Mesenchymal stem cell (in vitro differentiated cells and primary cell): Measurements from ENCODE around the gene FGGY.

ENCODE experiments used
- DNase-seq: peaks from one replicate; pipeline ENCODE4 v3.0.0-alpha.2; 2013
- H2AFZ ChIP-seq: one replicate; pipeline ENCODE4 v1.6.1; 2013; ENCODE audit warnings: low read depth, mild to moderate bottlenecking, control low read depth, inconsistent platforms, low read length, moderate library complexity
- H2AK5ac ChIP-seq: 2 replicates; pipeline ENCODE4 v1.6.1; 2013; ENCODE audit warnings: low read length, moderate library complexity, mild to moderate bottlenecking, inconsistent platforms; ENCODE audit not compliant: severe bottlenecking
- H2BK120ac ChIP-seq: one replicate; pipeline ENCODE4 v1.6.1; 2013; ENCODE audit warnings: low read depth, mild to moderate bottlenecking, inconsistent platforms, low read length, moderate library complexity
- H2BK12ac ChIP-seq, 2 experiments: one replicate each; pipeline ENCODE4 v1.6.1; 2013; ENCODE audit warnings: inconsistent platforms in 2 of 2, low read length in 2 of 2, mild to moderate bottlenecking in 2 of 2, moderate library complexity in 2 of 2, control low read depth in 1 of 2
- H2BK15ac ChIP-seq: one replicate; pipeline ENCODE4 v1.6.1; 2013; ENCODE audit warnings: mild to moderate bottlenecking, low read depth, inconsistent platforms; ENCODE audit not compliant: poor library complexity, severe bottlenecking
- H2BK5ac ChIP-seq: 2 replicates; pipeline ENCODE4 v1.6.1; 2013; ENCODE audit warnings: low read depth, mild to moderate bottlenecking, low read length, control low read depth, inconsistent platforms; ENCODE audit not compliant: poor library complexity, severe bottlenecking
- H3K14ac ChIP-seq, 2 experiments: one replicate each; pipeline ENCODE4 v1.6.1; 2013; ENCODE audit warnings: inconsistent platforms in 2 of 2, low read length in 2 of 2, control low read depth in 1 of 2, mild to moderate bottlenecking in 1 of 2, moderate library complexity in 1 of 2
- H3K18ac ChIP-seq, 2 experiments: one replicate each; pipeline ENCODE4 v1.6.1; 2013; ENCODE audit warnings: inconsistent platforms in 2 of 2, low read length in 2 of 2, control low read depth in 1 of 2, low read depth in 1 of 2, mild to moderate bottlenecking in 1 of 2
- H3K23ac ChIP-seq, 2 experiments: one replicate each; pipeline ENCODE4 v1.6.1; 2013; ENCODE audit warnings: inconsistent platforms in 2 of 2, low read length in 2 of 2, mild to moderate bottlenecking in 2 of 2, moderate library complexity in 2 of 2, control low read depth in 1 of 2
- H3K27ac ChIP-seq: 2 replicates; pipeline ENCODE4 v1.5.1; 2013; ENCODE audit warnings: mild to moderate bottlenecking, moderate library complexity, low read length, control low read depth, inconsistent platforms; ENCODE audit not compliant: poor library complexity, severe bottlenecking
- H3K27me3 ChIP-seq, 2 experiments: 2 replicates each; pipeline versions ENCODE4 v1.6.1 to v1.7.0; 2013; ENCODE audit warnings: low read length in 2 of 2, mild to moderate bottlenecking in 2 of 2, moderate library complexity in 2 of 2, control low read depth in 1 of 2, inconsistent platforms in 1 of 2; ENCODE audit not compliant: control insufficient read depth in 1 of 2, insufficient read depth in 1 of 2
- H3K36me3 ChIP-seq, 2 experiments: 2 replicates each; pipeline versions ENCODE4 v1.6.1 to v1.7.0; 2013; ENCODE audit warnings: low read length in 2 of 2, control low read depth in 1 of 2, inconsistent platforms in 1 of 2, low read depth in 1 of 2, mild to moderate bottlenecking in 1 of 2; ENCODE audit not compliant: insufficient read depth in 2 of 2, control insufficient read depth in 1 of 2
- H3K4ac ChIP-seq, 2 experiments: one replicate each; pipeline ENCODE4 v1.6.1; 2013; ENCODE audit warnings: inconsistent platforms in 2 of 2, low read length in 2 of 2, mild to moderate bottlenecking in 2 of 2, moderate library complexity in 2 of 2, control low read depth in 1 of 2, low read depth in 1 of 2
- H3K4me1 ChIP-seq: 2 replicates; pipeline ENCODE4 v1.6.1; 2013; ENCODE audit warnings: low read depth, low read length, control low read depth; ENCODE audit not compliant: control insufficient read depth, insufficient read depth
- H3K4me2 ChIP-seq: 2 replicates; pipeline ENCODE4 v1.6.1; 2013; ENCODE audit warnings: low read length, mild to moderate bottlenecking, inconsistent platforms; ENCODE audit not compliant: poor library complexity, severe bottlenecking
- H3K4me3 ChIP-seq, 2 experiments: 2 replicates each; pipeline versions ENCODE4 v1.5.1 to v1.7.0; 2013; ENCODE audit warnings: low read length in 2 of 2, mild to moderate bottlenecking in 2 of 2, control low read depth in 1 of 2, low read depth in 1 of 2; ENCODE audit not compliant: insufficient read depth in 1 of 2
- H3K79me1 ChIP-seq: replicated peaks from 2 replicates; pipeline ENCODE4 v1.6.1; 2013; ENCODE audit warnings: mild to moderate bottlenecking, control low read depth, low read length, inconsistent platforms; ENCODE audit not compliant: poor library complexity, severe bottlenecking
- H3K9ac ChIP-seq: 2 replicates; pipeline ENCODE4 v1.7.0; 2013; ENCODE audit warnings: mild to moderate bottlenecking, low read length, moderate library complexity
- H3K9me3 ChIP-seq: 2 replicates; pipeline ENCODE4 v1.7.0; 2013; ENCODE audit warnings: mild to moderate bottlenecking, low read length; ENCODE audit not compliant: control insufficient read depth
- H4K8ac ChIP-seq: one replicate; pipeline ENCODE4 v1.6.1; 2013; ENCODE audit warnings: inconsistent platforms, mild to moderate bottlenecking, low read length, moderate library complexity
- H4K91ac ChIP-seq: one replicate; pipeline ENCODE4 v1.6.1; 2013; ENCODE audit warnings: mild to moderate bottlenecking, low read length, inconsistent platforms
- WGBS: methylation state at CpG from one replicate; pipeline ENCODE4 v1.1.7; 2013; ENCODE audit warnings: mixed read lengths; 5-methylcytosine and 5-hydroxymethylcytosine counted together

The FGGY gene

GRCh38 chr1:59340411-59341307 is 43.8 kb downstream of the FGGY start:
- no peaks in the 10 kb centered on the region for H3K79me1 ChIP-seq
- H3K4me3 ChIP-seq: no peak overlapping the region
- DNase-seq: no peak
- H3K36me3 ChIP-seq: peaks cover 0 to 6% of the 10 kb centered on the region in 2 experiments
- no peaks in the 10 kb centered on the region for H3K9me3 ChIP-seq
- no peak overlapping the region for H2AK5ac ChIP-seq
- H2BK12ac ChIP-seq: no peak overlapping the region
- H3K27ac ChIP-seq: no peak overlapping the region
- H3K14ac ChIP-seq: no peak overlapping the region
- no peak overlapping the region for H4K8ac ChIP-seq
- H3K4me1 ChIP-seq: no peaks in the 10 kb centered on the region
- no peak overlapping the region for H2BK15ac ChIP-seq
- H3K18ac ChIP-seq: no peak overlapping the region
- H3K27me3 ChIP-seq: no peaks in the 10 kb centered on the region
- H3K9ac ChIP-seq: no peak overlapping the region
- WGBS: 95% methylated on average over 3 of the region's 5 CpGs
- H2BK5ac ChIP-seq: no peak overlapping the region
- no peak overlapping the region for H3K23ac ChIP-seq
- no peak overlapping the region for H4K91ac ChIP-seq
- no peak overlapping the region for H2BK120ac ChIP-seq
- H3K4me2 ChIP-seq: no peak overlapping the region
- H3K4ac ChIP-seq: no peak overlapping the region
- no peak overlapping the region for H2AFZ ChIP-seq

- H3K79me1 ChIP-seq: no peaks in the 10 kb centered on the region
- DNase-seq: no peak
- H2AK5ac ChIP-seq: no peak overlapping the region
- H2BK120ac ChIP-seq: no peak overlapping the region
- no peak overlapping the region for H3K4me3 ChIP-seq
- no peaks in the 10 kb centered on the region for H3K4me1 ChIP-seq
- H2BK15ac ChIP-seq: no peak overlapping the region
- no peaks in the 10 kb centered on the region for H3K9me3 ChIP-seq
- no peak overlapping the region for H3K14ac ChIP-seq
- peaks cover 0 to 11% of the 10 kb centered on the region in 2 experiments for H3K36me3 ChIP-seq
- H3K9ac ChIP-seq: no peak overlapping the region
- H2BK5ac ChIP-seq: no peak overlapping the region
- 81% methylated on average over 1 of the region's 3 CpGs for WGBS
- H4K91ac ChIP-seq: no peak overlapping the region
- H4K8ac ChIP-seq: no peak overlapping the region
- H3K18ac ChIP-seq: no peak overlapping the region
- no peak overlapping the region for H2BK12ac ChIP-seq
- no peak overlapping the region for H3K23ac ChIP-seq
- H2AFZ ChIP-seq: no peak overlapping the region
- no peaks in the 10 kb centered on the region for H3K27me3 ChIP-seq
- no peak overlapping the region for H3K4me2 ChIP-seq
- no peak overlapping the region for H3K27ac ChIP-seq
- H3K4ac ChIP-seq: no peak overlapping the region
Observed at GRCh38 chr1:59342801-59343575, 46.1 kb downstream of the FGGY start.

GRCh38 chr1:59343576-59343840 is 46.6 kb downstream of the FGGY start:
- Histone ChIP-seq H4K8ac (no peak overlapping the region), H3K4me3 (no peak overlapping the region), H2BK5ac (no peak overlapping the region), H3K4me2 (no peak overlapping the region), H2BK120ac (no peak overlapping the region), H3K4ac (no peak overlapping the region), H3K27me3 (no peaks in the 10 kb centered on the region), H3K9me3 (no peaks in the 10 kb centered on the region), H3K14ac (no peak overlapping the region), H3K4me1 (no peaks in the 10 kb centered on the region), H2AFZ (no peak overlapping the region), H3K79me1 (no peaks in the 10 kb centered on the region), H3K27ac (no peak overlapping the region), H3K36me3 (peaks cover 0 to 11% of the 10 kb centered on the region in 2 experiments), H2AK5ac (no peak overlapping the region), H4K91ac (no peak overlapping the region), H3K9ac (no peak overlapping the region), H3K23ac (no peak overlapping the region), H3K18ac (no peak overlapping the region), H2BK12ac (no peak overlapping the region), H2BK15ac (no peak overlapping the region)
- no CpG with 5 or more reads among the region's 1 CpG for WGBS
- no peak for DNase-seq

GRCh38 chr1:59345221-59345620 is 48.3 kb downstream of the FGGY start:
- Histone ChIP-seq H3K27me3 (no peaks in the 10 kb centered on the region), H3K4ac (no peak overlapping the region), H2BK12ac (no peak overlapping the region), H3K4me1 (no peaks in the 10 kb centered on the region), H2BK15ac (no peak overlapping the region), H3K4me3 (no peak overlapping the region), H3K27ac (no peak overlapping the region), H2AFZ (no peak overlapping the region), H3K18ac (no peak overlapping the region), H2BK120ac (no peak overlapping the region), H3K9me3 (no peaks in the 10 kb centered on the region), H3K36me3 (peaks cover 0 to 10% of the 10 kb centered on the region in 2 experiments), H2AK5ac (no peak overlapping the region), H3K4me2 (no peak overlapping the region), H4K8ac (no peak overlapping the region), H3K79me1 (no peaks in the 10 kb centered on the region), H4K91ac (no peak overlapping the region), H3K9ac (no peak overlapping the region), H3K14ac (no peak overlapping the region), H3K23ac (no peak overlapping the region), H2BK5ac (no peak overlapping the region)
- WGBS: 93% methylated on average over 1 of the region's 1 CpG
- DNase-seq: no peak
